Muscle layer of duodenum (tissue), 2 donors: Measurements from ENCODE around the gene BCL6.

ENCODE experiments used
- H3K27ac ChIP-seq: one replicate; pipeline ENCODE4 v1.7.0; 2013; ENCODE audit warnings: mild to moderate bottlenecking, low read length
- H3K27me3 ChIP-seq: one replicate; pipeline ENCODE4 v1.7.0; 2013; ENCODE audit warnings: low read depth, mild to moderate bottlenecking, control low read depth, low read length
- H3K36me3 ChIP-seq, 2 donors: one replicate each; pipeline ENCODE4 v1.7.0; 2013; ENCODE audit warnings: low read length in 2 of 2, control low read depth in 1 of 2, mild to moderate bottlenecking in 1 of 2; ENCODE audit not compliant: insufficient read depth in 2 of 2, control insufficient read depth in 1 of 2
- H3K4me1 ChIP-seq, 2 donors: one replicate each; pipeline ENCODE4 v1.7.0; 2013; ENCODE audit warnings: low read length in 2 of 2, mild to moderate bottlenecking in 2 of 2, control low read depth in 1 of 2, moderate library complexity in 1 of 2; ENCODE audit not compliant: insufficient read depth in 2 of 2, control insufficient read depth in 1 of 2
- H3K4me3 ChIP-seq, 2 donors: one replicate each; pipeline ENCODE4 v1.7.0; 2013; ENCODE audit warnings: low read length in 2 of 2, low read depth in 1 of 2, mild to moderate bottlenecking in 1 of 2
- H3K9me3 ChIP-seq, 2 donors: one replicate each; pipeline ENCODE4 v1.7.0; 2013; ENCODE audit warnings: low read length in 2 of 2, control low read depth in 1 of 2, mild to moderate bottlenecking in 1 of 2; ENCODE audit not compliant: control insufficient read depth in 1 of 2
- donor health status: healthy.

Gene BCL6

GRCh38 chr3:187725653-187726370, 19.5 kb downstream of the BCL6 start:
- no peaks in the 10 kb centered on the region for H3K27me3 ChIP-seq
- H3K9me3 ChIP-seq: no peaks in the 10 kb centered on the region
- no peaks in the 10 kb centered on the region for H3K4me1 ChIP-seq
- H3K27ac ChIP-seq: no peak overlapping the region
- H3K36me3 ChIP-seq: peaks cover 90 to 98% of the 10 kb centered on the region in 2 donors
- H3K4me3 ChIP-seq: no peak overlapping the region

GRCh38 chr3:187725224-187725623, 20.0 kb downstream of the BCL6 start:
- peaks cover 0 to 6% of the 10 kb centered on the region in 2 donors for H3K4me1 ChIP-seq
- H3K27me3 ChIP-seq: no peaks in the 10 kb centered on the region
- H3K27ac ChIP-seq: no peak overlapping the region
- H3K36me3 ChIP-seq: peaks cover 84 to 92% of the 10 kb centered on the region in 2 donors
- H3K4me3 ChIP-seq: no peak overlapping the region
- no peaks in the 10 kb centered on the region for H3K9me3 ChIP-seq

DNA sequence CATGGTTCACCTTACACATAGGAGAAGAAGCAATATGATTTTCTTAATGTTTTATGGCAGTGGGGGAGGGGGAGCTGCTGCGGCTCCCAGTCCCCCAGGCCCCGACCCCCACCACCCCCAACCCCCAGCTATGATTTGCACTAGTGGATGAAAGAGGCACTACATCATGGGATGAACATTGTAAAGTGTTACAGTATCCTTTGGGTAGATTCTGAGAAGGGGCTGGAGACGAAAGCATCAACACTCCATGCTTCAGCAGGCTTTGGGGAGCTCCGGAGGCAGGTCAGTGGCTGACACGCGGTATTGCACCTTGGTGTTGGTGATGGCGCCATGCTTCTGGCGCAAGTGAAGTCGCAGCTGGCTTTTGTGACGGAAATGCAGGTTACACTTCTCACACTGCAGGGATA, 23.1 kb downstream of the BCL6 start:
- H3K27ac ChIP-seq: no peak overlapping the region
- peaks cover 0 to 14% of the 10 kb centered on the region in 2 donors for H3K4me1 ChIP-seq
- H3K4me3 ChIP-seq: no peak overlapping the region
- no peaks in the 10 kb centered on the region for H3K27me3 ChIP-seq
- H3K36me3 ChIP-seq: peaks cover 55 to 62% of the 10 kb centered on the region in 2 donors
- no peaks in the 10 kb centered on the region for H3K9me3 ChIP-seq

- Histone ChIP-seq H3K4me3 (no peak overlapping the region), H3K9me3 (no peaks in the 10 kb centered on the region), H3K4me1 (peaks cover 0 to 14% of the 10 kb centered on the region in 2 donors), H3K27ac (no peak overlapping the region), H3K27me3 (no peaks in the 10 kb centered on the region), H3K36me3 (peaks cover 43 to 50% of the 10 kb centered on the region in 2 donors)
Measured at GRCh38 chr3:187721055-187721454, 24.2 kb downstream of the BCL6 start.

DNA sequence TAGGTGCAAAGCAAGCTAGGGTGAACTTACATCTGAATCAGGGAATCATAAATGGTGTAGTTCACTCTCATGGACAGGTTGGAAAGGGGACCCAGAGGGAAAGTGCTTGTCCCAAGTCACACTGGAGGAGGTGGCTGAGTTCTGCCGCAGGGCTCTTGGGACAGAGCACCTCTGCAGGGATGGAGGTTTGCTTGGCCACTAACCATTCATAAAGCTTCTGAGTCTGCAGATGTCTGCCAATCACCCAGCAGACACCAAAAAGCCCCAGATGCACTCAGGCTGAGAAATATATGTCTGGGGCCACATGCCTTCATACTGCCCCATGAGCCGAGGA, 25.0 kb downstream of the BCL6 start:
- Histone ChIP-seq H3K9me3 (no peaks in the 10 kb centered on the region), H3K4me3 (no peak overlapping the region), H3K27me3 (no peaks in the 10 kb centered on the region), H3K36me3 (peaks cover 36 to 43% of the 10 kb centered on the region in 2 donors), H3K27ac (no peak overlapping the region), H3K4me1 (peaks cover 0 to 14% of the 10 kb centered on the region in 2 donors)

GRCh38 chr3:187719628-187720336, 25.5 kb downstream of the BCL6 start:
- Histone ChIP-seq H3K4me3 (no peak overlapping the region), H3K4me1 (peaks cover 0 to 14% of the 10 kb centered on the region in 2 donors), H3K36me3 (peaks cover 33 to 37% of the 10 kb centered on the region in 2 donors), H3K27ac (no peak overlapping the region), H3K9me3 (no peaks in the 10 kb centered on the region), H3K27me3 (no peaks in the 10 kb centered on the region)

DNA sequence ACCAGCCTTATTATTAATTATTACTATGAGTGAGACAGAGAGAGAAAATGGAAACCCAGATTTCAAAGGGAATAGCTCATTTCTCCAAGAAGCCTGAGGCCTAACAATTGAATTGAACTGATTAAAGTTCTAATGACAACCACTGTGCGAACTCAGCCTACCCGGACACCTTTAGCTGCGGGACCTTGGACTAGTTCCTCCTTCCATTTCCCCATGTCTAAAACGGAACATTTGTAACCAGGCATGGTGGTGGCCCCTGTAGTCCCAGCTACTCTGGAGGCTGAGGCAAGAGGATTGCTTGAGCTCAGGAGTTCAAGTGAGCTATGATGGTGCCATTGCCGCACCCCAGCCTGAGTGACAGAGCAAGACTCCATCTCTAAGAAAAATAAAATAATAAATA, 26.5 kb downstream of the BCL6 start:
- no peaks in the 10 kb centered on the region for H3K9me3 ChIP-seq
- H3K36me3 ChIP-seq: peaks cover 23 to 28% of the 10 kb centered on the region in 2 donors
- H3K4me1 ChIP-seq: peaks cover 0 to 14% of the 10 kb centered on the region in 2 donors
- no peak overlapping the region for H3K27ac ChIP-seq
- no peak overlapping the region for H3K4me3 ChIP-seq
- no peaks in the 10 kb centered on the region for H3K27me3 ChIP-seq

GRCh38 chr3:187717572-187717971, 27.7 kb downstream of the BCL6 start:
- Histone ChIP-seq H3K27me3 (no peaks in the 10 kb centered on the region), H3K36me3 (peaks cover 11 to 15% of the 10 kb centered on the region in 2 donors), H3K9me3 (no peaks in the 10 kb centered on the region), H3K27ac (no peak overlapping the region), H3K4me1 (peaks cover 0 to 14% of the 10 kb centered on the region in 2 donors), H3K4me3 (no peak overlapping the region)

GRCh38 chr3:187714404-187714979, 30.8 kb downstream of the BCL6 start:
- Histone ChIP-seq H3K9me3 (no peaks in the 10 kb centered on the region), H3K36me3 (no peaks in the 10 kb centered on the region), H3K4me1 (peaks cover 0 to 2% of the 10 kb centered on the region in 2 donors), H3K27me3 (no peaks in the 10 kb centered on the region), H3K4me3 (no peak overlapping the region), H3K27ac (no peak overlapping the region)

DNA sequence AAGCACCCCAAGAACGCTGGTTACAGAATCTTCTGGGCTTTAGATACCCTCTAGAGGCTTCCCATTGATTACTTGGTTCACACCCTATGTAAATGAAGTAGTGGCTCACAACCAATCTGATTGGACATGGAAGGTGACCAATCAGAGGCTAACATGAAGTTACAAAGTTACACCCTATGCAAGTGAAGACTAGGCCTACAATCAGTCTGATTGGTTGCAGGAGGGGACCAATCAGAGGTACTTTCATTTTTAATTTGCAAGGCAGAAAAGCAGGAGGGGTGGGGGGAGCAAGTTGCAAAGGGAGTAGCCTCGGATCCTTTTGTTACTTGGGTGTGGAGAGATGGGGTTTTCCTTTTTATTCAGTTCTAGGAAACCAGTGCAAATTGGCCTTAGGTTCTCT, 31.8 kb downstream of the BCL6 start:
- Histone ChIP-seq H3K27me3 (no peaks in the 10 kb centered on the region), H3K36me3 (no peaks in the 10 kb centered on the region), H3K4me1 (no peaks in the 10 kb centered on the region), H3K9me3 (no peaks in the 10 kb centered on the region), H3K27ac (no peak overlapping the region), H3K4me3 (no peak overlapping the region)

GRCh38 chr3:187709155-187709554, 36.1 kb downstream of the BCL6 start:
- no peaks in the 10 kb centered on the region for H3K4me1 ChIP-seq
- H3K27ac ChIP-seq: no peak overlapping the region
- no peak overlapping the region for H3K4me3 ChIP-seq

More at GRCh38 chr3:187709155-187709554, 36.1 kb downstream of the BCL6 start:
- Histone ChIP-seq H3K36me3 (no peaks in the 10 kb centered on the region), H3K27me3 (no peaks in the 10 kb centered on the region), H3K9me3 (no peaks in the 10 kb centered on the region)
